K562 (cell line): Measurements from ENCODE around the gene CYP1B1. TPM values are rescaled to one million over a fixed set of nuclear protein-coding genes. Genes with fewer than 3 reads are reported as not detected.

Experiments used
- ATAC-seq: fragments of 200-7000 bp; cut with Tn5 transposase; 3 replicates; pipeline ENCODE4 v1.9.1; 2020; ENCODE audit warnings: moderate library complexity
- BruUV-seq: library from RNA; stranded (reverse); fragments of 400-500 nt; replicated peaks from 2 replicates; lab custom pipeline; 2021; lab: Mats Ljungman, UMichigan
- CTCF ChIA-PET: fragments of 300-600 bp; formaldehyde crosslinking; extraction: SDS; loops from one replicate; lab custom pipeline; 2021; ENCODE audit warnings: low intra/inter-chr PET ratio; lab: Yijun Ruan, JAX
- POLR2A ChIA-PET: fragments of 300-600, 350-650 bp; sonication (Branson Sonifier 250); formaldehyde crosslinking; extraction: SDS; loops from one replicate; lab custom pipeline; 2021; ENCODE audit warnings: antibody characterized with exemption, inconsistent platforms; lab: Yijun Ruan, JAX
- DNase-seq, 4 experiments: peaks; one replicate each; pipeline versions ENCODE4 v3.0.0 to v3.0.0-alpha.2; 2011 to 2018; ENCODE audit warnings: low spot score in 3 of 4, mixed read lengths in 3 of 4; ENCODE audit errors: extremely low read depth in 1 of 4
- FAIRE-seq: peaks from 2 replicates; lab custom pipeline; 2011; peaks lifted over from hg19 to GRCh38; lab: Jason Lieb, UNC
- H2AFZ ChIP-seq: 2 replicates; pipeline ENCODE4 v1.6.0; 2011; ENCODE audit warnings: low read depth, low read length, control low read depth, inconsistent platforms
- H3K27ac ChIP-seq: fragments of 200-600 bp; 3 replicates; pipeline ENCODE4 v1.8.0; 2011; ENCODE audit warnings: low read depth, mild to moderate bottlenecking, control low read depth, inconsistent platforms, low read length, moderate library complexity, mixed read lengths; ENCODE audit errors: extremely low read depth
- H3K27me3 ChIP-seq, 2 experiments: fragments of 300-600 bp in 1 of 2; 2 replicates in 1 of 2; 3 replicates in 1 of 2; pipeline versions ENCODE4 v1.6.0 to v1.8.0; 2011; ENCODE audit warnings: inconsistent platforms in 2 of 2, low read length in 2 of 2, mild to moderate bottlenecking in 1 of 2, mixed read lengths in 1 of 2, moderate library complexity in 1 of 2; ENCODE audit not compliant: control insufficient read depth in 2 of 2, insufficient read depth in 2 of 2
- H3K36me3 ChIP-seq: fragments of 300-600 bp; 3 replicates; pipeline ENCODE4 v1.8.0; 2011; ENCODE audit warnings: mild to moderate bottlenecking, low read length, inconsistent platforms; ENCODE audit not compliant: control insufficient read depth, insufficient read depth
- H3K4me1 ChIP-seq, 2 experiments: fragments of 200-600 bp in 1 of 2; replicated peaks in 1 of 2; 2 replicates in 1 of 2; 3 replicates in 1 of 2; pipeline versions ENCODE4 v1.5.1 to v1.8.0; 2011; ENCODE audit warnings: inconsistent platforms in 2 of 2, low read length in 2 of 2, mild to moderate bottlenecking in 1 of 2, mixed read lengths in 1 of 2, moderate library complexity in 1 of 2; ENCODE audit not compliant: control insufficient read depth in 2 of 2, insufficient read depth in 2 of 2
- H3K4me2 ChIP-seq: 2 replicates; pipeline ENCODE4 v1.6.1; 2011; ENCODE audit warnings: low read length, control low read depth, inconsistent platforms, mixed read lengths; ENCODE audit not compliant: insufficient read depth
- H3K4me3 ChIP-seq: fragments of 200-600 bp; sonication (generic), shearing (Covaris generic); 2 replicates; pipeline ENCODE4 v1.5.1; 2016; ENCODE audit warnings: control low read depth, inconsistent platforms
- H3K79me2 ChIP-seq: fragments of 200-600 bp; 3 replicates; pipeline ENCODE4 v1.8.0; 2011; ENCODE audit warnings: low read length, inconsistent platforms; ENCODE audit not compliant: control insufficient read depth, insufficient read depth
- H3K9ac ChIP-seq, 2 experiments: 2 replicates each; pipeline versions ENCODE4 v1.6.0 to v1.6.1; 2011; ENCODE audit warnings: low read depth in 2 of 2, low read length in 2 of 2, control low read depth in 1 of 2, inconsistent platforms in 1 of 2, mild to moderate bottlenecking in 1 of 2, mixed read lengths in 1 of 2; ENCODE audit not compliant: insufficient read depth in 1 of 2
- H3K9me1 ChIP-seq: one replicate; pipeline ENCODE4 v1.6.0; 2011; ENCODE audit warnings: inconsistent platforms, mild to moderate bottlenecking, low read length, moderate library complexity; ENCODE audit not compliant: control insufficient read depth, insufficient read depth
- H3K9me3 ChIP-seq: replicated peaks from 2 replicates; pipeline ENCODE4 v1.5.1; 2011; ENCODE audit warnings: low read depth, low read length, inconsistent platforms; ENCODE audit not compliant: control insufficient read depth, insufficient read depth
- H4K20me1 ChIP-seq: replicated peaks from 2 replicates; pipeline ENCODE4 v1.6.1; 2011; ENCODE audit warnings: low read length, inconsistent platforms, mixed read lengths; ENCODE audit not compliant: control insufficient read depth, insufficient read depth
- CAMTA2 ChIP-seq: fragments of 250-450 bp; sonication (Bioruptor Pico); conservative IDR thresholded peaks from 2 replicates; pipeline ENCODE4 v1.5.1; 2022
- CCNT2 ChIP-seq: IDR thresholded peaks from 2 replicates; pipeline ENCODE4 v1.6.1; 2011; ENCODE audit warnings: borderline replicate concordance, low read depth, mild to moderate bottlenecking, moderate library complexity, mixed read lengths, low read length; ENCODE audit not compliant: insufficient read length; ENCODE audit errors: extremely low read depth
- DDX20 ChIP-seq: fragments of 450-650 bp; IDR thresholded peaks from 2 replicates; pipeline ENCODE4 v1.6.1; 2016; ENCODE audit warnings: missing genetic modification characterization, low read depth, mild to moderate bottlenecking, missing compliant biosample characterization, moderate library complexity
- KLF16 ChIP-seq: IDR thresholded peaks from 2 replicates; pipeline ENCODE4 v1.6.1; 2016; ENCODE audit warnings: antibody characterized with exemption
- MCM2 ChIP-seq: fragments of 450-650 bp; IDR thresholded peaks from 2 replicates; pipeline ENCODE4 v1.6.1; 2017; ENCODE audit warnings: low read depth, mild to moderate bottlenecking
- POLR2G ChIP-seq: fragments of 200-400 bp; formaldehyde crosslinking; IDR thresholded peaks from 2 replicates; pipeline ENCODE4 v1.6.1; 2017; ENCODE audit warnings: low read depth, mild to moderate bottlenecking, antibody characterized with exemption, low read length, moderate library complexity
- TEAD4 ChIP-seq, 2 experiments: sonication (generic) in 1 of 2; formaldehyde crosslinking in 1 of 2; IDR thresholded peaks; 2 replicates each; pipeline versions ENCODE4 v1.6.1 to v1.8.0; 2012 to 2022; ENCODE audit warnings: borderline replicate concordance in 1 of 2, inconsistent platforms in 1 of 2, low read length in 1 of 2, mild to moderate bottlenecking in 1 of 2, missing genetic modification reagents in 1 of 2
- WGBS: fragments of 100-300 bp; shearing (Covaris generic); methylation state at CpG from one replicate; pipeline ENCODE4 v1.1.6; 2016; ENCODE audit warnings: low coverage, mixed read lengths; ENCODE audit not compliant: insufficient coverage; ENCODE audit errors: missing lambda C conversion rate; 5-methylcytosine and 5-hydroxymethylcytosine counted together
- in situ Hi-C: fragments of 300-500 bp; cut with MboI; formaldehyde crosslinking; loops from 4 replicates; pipeline ENCODE4 v1.15.0; 2018; ENCODE audit warnings: inconsistent platforms, mixed read lengths
- intact Hi-C: fragments of 100-400 bp; cut with micrococcal nuclease; formaldehyde crosslinking; loops from 2 replicates; pipeline ENCODE4 v1.14.2; 2022
- polyA plus RNA-seq, 8 experiments: library from polyadenylated mRNA; depleted of rRNA in 4 of 8; stranded (reverse) in 5 of 8; unstranded in 3 of 8; fragments of >200 nt; fragmentation: Nextera tagmentation in 2 of 8; fragmentation: Illumina TruSeq in 1 of 8; extraction: Ambion mirVana in 2 of 8; extraction: Trizol in 1 of 8; gene quantifications; 2 replicates each; pipeline versions ENCODE4 v1.2.1 to v1.2.3, GENCODE V29; 2011 to 2014; ENCODE audit warnings: inconsistent platforms in 1 of 8, missing spikeins in 1 of 8
- total RNA-seq, 7 experiments: library from RNA; depleted of rRNA in 6 of 7; stranded (reverse); fragments of >200 nt in 6 of 7; fragmentation: Illumina TruSeq in 2 of 7; extraction: Trizol in 2 of 7; gene quantifications; 2 replicates each; pipeline versions ENCODE4 v1.2.1 to v1.2.3, GENCODE V29; 2011 to 2021; ENCODE audit warnings: low replicate concordance in 1 of 7
- TF ChIP-seq, protein P1 (sequence below): fragments of 250-450 bp; sonication (Bioruptor Pico); IDR thresholded peaks from 2 replicates; pipeline ENCODE4 v1.5.0; 2020; ENCODE audit warnings: mild to moderate bottlenecking, borderline replicate concordance

CYP1B1 gene
- total and polyA plus RNA-seq, 9 of the 15 experiments (the other 6 are each of a cell fraction or from before 2014, with no cell fraction given), result 0.07 TPM; not detected in 8

DNA sequence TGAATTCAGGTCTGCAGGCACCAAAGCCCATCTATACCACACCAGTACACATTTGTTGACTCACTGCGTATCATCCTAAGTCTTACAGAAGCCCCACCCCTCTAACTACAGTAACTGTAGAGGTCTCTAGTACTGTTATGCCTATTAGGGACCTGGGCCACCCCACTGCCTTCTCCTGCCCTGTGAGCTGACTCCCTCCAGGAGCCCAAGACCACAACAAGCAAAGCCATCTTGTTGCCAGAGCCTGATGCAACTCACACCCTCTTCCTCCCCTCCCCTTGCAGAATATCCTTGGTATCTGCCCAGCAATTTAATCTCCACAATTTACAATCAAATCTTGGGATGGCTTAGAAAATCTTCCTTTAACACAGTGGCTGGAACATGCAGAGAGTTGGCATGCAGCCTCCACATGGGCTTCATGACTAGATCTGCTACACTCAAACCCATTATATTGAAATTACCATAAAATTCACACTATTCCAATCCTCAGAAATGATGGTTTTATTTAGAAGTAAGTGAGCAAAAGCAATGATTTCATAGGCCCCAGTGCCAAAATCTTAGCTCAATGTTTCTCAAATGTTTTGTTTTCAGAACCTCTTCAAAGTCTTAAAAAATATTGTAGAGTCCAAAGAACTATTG, 17.7 kb upstream of the CYP1B1 start:
- in situ Hi-C loops, result no loop called here
- H3K9me1 ChIP-seq, result no peaks in the 10 kb centered on the region
- CTCF ChIA-PET, result no interaction called here
- H3K4me1 ChIP-seq, result 0 out of 5 replicates have a peak, but pooled peaks cover 0 to 2% of the 10 kb centered on the region in 2 experiments
- H3K9me3 ChIP-seq, result no peaks in the 10 kb centered on the region
- DNase-seq (no peak), ATAC-seq (no peak; the same call in 2 of the 3 replicates), FAIRE-seq (no peak)
- no peaks in the 10 kb centered on the region for H3K36me3 ChIP-seq
- H4K20me1 ChIP-seq, result no peaks in the 10 kb centered on the region
- intact Hi-C loops, result no loop called here
- H2AFZ ChIP-seq, result no peak overlapping the region
- H3K4me3 ChIP-seq, result no peak overlapping the region
- 33% methylated on average over 1 of the region's 1 CpG for WGBS
- TF ChIP-seq CAMTA2 (CRISPR knock-in tag) (no peak), DDX20 (tag) (no peak), TEAD4 (IDR thresholded peaks at IDR 0.05; ENCODE audit: low read length) (no peak), TEAD4 (CRISPR knock-in tag; IDR thresholded peaks at IDR 0.05; ENCODE audit: borderline replicate concordance) (no peak), KLF16 (no peak), CCNT2 (no peak), MCM2 (no peak), POLR2G (no peak)
- TF ChIP-seq, protein P1, sequence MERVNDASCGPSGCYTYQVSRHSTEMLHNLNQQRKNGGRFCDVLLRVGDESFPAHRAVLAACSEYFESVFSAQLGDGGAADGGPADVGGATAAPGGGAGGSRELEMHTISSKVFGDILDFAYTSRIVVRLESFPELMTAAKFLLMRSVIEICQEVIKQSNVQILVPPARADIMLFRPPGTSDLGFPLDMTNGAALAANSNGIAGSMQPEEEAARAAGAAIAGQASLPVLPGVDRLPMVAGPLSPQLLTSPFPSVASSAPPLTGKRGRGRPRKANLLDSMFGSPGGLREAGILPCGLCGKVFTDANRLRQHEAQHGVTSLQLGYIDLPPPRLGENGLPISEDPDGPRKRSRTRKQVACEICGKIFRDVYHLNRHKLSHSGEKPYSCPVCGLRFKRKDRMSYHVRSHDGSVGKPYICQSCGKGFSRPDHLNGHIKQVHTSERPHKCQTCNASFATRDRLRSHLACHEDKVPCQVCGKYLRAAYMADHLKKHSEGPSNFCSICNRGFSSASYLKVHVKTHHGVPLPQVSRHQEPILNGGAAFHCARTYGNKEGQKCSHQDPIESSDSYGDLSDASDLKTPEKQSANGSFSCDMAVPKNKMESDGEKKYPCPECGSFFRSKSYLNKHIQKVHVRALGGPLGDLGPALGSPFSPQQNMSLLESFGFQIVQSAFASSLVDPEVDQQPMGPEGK (CRISPR knock-in tag), result no peak
- H3K27me3 ChIP-seq, result peaks cover 18 to 31% of the 10 kb centered on the region in 2 experiments; a peak in 4 of 5 replicates
- H3K27ac ChIP-seq, result no peak overlapping the region
- no peaks in the 10 kb centered on the region for H3K79me2 ChIP-seq
- H3K9ac ChIP-seq, result no peak overlapping the region
- no peak overlapping the region for H3K4me2 ChIP-seq
- POLR2A ChIA-PET, result interaction anchor here (0.9 to 1.6 kb wide), 2 partner anchors 16 to 45 kb away, joined by 3 to 4 read pairs; no protein-coding TSS in a partner anchor
- BruUV-seq, result no TSS peak
